ENCODE data around the gene NEK11.

NEK11 gene

DNA sequence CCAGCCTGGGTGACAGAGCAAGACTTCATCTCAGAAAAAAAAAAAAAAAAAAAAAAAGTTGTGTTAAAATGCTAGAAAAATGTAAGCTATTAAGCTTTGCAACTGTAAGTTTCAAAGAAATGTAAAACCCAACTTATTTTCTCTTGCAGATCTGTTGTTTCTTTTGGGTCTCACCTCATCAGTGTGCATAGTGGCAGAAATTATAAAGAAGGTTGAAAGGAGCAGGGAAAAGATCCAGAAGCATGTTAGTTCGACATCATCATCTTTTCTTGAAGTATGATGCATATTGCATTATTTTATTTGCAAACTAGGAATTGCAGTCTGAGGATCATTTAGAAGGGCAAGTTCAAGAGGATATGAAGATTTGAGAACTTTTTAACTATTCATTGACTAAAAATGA is 25.6 kb upstream of the NEK11 start:
- DNase-seq (ENCODE audit: extremely low spot score): no peak
- CTCF ChIA-PET: no interaction called here
- POLR2A ChIA-PET: no interaction called here
- TF ChIP-seq SP1 (IDR thresholded peaks at IDR 0.05): no peak

DNA sequence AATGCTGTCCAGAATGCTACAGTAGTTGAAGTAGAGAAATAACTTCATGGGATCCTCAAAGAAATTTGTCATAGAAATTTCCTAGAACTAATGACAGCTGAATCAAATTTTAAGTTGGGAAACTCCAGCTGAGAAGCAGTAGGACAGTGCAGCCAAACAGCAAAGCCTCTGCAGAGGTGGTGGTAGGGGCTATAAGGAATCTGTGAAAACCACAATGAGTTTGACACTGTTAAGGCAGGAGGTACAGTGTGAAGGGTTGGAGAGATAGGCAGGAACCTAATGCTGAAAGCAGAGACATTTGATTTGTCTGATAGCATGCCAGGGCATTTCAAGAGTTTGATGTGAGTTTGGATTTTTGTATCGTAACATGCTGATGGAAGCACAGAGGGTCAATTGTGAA is 22.1 kb upstream of the NEK11 start:
- no peak for DNase-seq (ENCODE audit: extremely low spot score)
- TF ChIP-seq CTBP1 (IDR thresholded peaks at IDR 0.05; ENCODE audit: borderline replicate concordance): no peak
- TF ChIP-seq SUZ12 (IDR thresholded peaks at IDR 0.05): no peak
- no peak for TF ChIP-seq FOXM1 (IDR thresholded peaks at IDR 0.05; ENCODE audit: borderline replicate concordance)
- no peak for TF ChIP-seq SP1 (IDR thresholded peaks at IDR 0.05)
- POLR2A ChIA-PET: no interaction called here
- CTCF ChIA-PET: no interaction called here

DNA sequence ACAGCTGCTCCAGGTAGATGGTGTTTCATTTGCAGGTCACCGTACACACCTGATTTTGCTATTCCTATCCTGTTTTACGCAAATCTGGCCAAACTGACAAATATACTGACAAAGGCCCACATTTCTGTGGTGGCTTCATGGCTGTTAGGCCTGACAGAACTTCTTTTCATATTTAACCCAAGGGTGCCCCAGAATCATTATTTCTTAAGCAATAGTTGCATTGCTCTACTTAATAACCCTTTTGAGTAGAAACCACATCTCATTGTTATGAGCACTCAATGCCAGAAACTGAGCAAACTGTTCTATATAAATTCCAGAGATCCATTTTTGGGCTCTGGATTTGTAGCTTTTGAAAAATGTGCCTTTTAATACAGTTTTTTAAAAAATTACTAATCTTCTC is 19.4 kb upstream of the NEK11 start:
- ChIA-PET CTCF (no interaction called here), POLR2A (no interaction called here)
- no peak for DNase-seq (ENCODE audit: extremely low spot score)
- TF ChIP-seq NFRKB (IDR thresholded peaks at IDR 0.05) (no peak), SP1 (IDR thresholded peaks at IDR 0.05) (no peak), LEF1 (IDR thresholded peaks at IDR 0.05; ENCODE audit: borderline replicate concordance) (no peak), ELF4 (IDR thresholded peaks at IDR 0.05) (no peak), CTBP1 (IDR thresholded peaks at IDR 0.05; ENCODE audit: borderline replicate concordance) (no peak), FOXM1 (IDR thresholded peaks at IDR 0.05; ENCODE audit: borderline replicate concordance) (no peak), ARNT (IDR thresholded peaks at IDR 0.05) (no peak), BHLHE40 (IDR thresholded peaks at IDR 0.05; ENCODE audit: borderline replicate concordance) (no peak), L3MBTL2 (conservative IDR thresholded peaks at IDR 0.05) (no peak), FOXA1 (IDR thresholded peaks at IDR 0.05) (no peak)
- TF ChIP-seq, protein P1, sequence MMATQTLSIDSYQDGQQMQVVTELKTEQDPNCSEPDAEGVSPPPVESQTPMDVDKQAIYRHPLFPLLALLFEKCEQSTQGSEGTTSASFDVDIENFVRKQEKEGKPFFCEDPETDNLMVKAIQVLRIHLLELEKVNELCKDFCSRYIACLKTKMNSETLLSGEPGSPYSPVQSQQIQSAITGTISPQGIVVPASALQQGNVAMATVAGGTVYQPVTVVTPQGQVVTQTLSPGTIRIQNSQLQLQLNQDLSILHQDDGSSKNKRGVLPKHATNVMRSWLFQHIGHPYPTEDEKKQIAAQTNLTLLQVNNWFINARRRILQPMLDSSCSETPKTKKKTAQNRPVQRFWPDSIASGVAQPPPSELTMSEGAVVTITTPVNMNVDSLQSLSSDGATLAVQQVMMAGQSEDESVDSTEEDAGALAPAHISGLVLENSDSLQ (IDR thresholded peaks at IDR 0.05): no peak

DNA sequence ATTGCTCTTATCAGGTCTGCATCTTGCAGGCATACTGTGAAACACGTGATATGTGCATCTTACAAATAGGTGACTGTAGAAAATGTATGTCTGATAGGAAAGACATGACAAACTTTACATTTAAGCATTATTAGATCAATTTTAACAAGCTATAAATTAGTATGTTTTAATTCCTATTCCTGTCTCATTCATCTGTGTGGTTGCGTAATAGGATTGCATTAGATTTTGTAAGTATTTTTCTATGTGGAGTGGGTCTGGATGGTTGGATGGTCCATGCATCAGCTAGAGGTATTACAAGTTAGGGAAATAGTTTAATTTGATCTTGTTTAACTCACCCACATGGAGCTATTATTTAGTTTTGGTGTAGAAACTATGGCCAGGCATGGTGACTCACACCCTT is 18.9 kb upstream of the NEK11 start:
- DNase-seq (ENCODE audit: extremely low spot score): no peak
- ChIA-PET CTCF (no interaction called here), POLR2A (no interaction called here)
- TF ChIP-seq CTBP1 (IDR thresholded peaks at IDR 0.05; ENCODE audit: borderline replicate concordance): no peak
- TF ChIP-seq, protein P1 (IDR thresholded peaks at IDR 0.05): no peak
- no peak for TF ChIP-seq SUZ12 (IDR thresholded peaks at IDR 0.05)
- no peak for TF ChIP-seq FOXM1 (IDR thresholded peaks at IDR 0.05; ENCODE audit: borderline replicate concordance)
- no peak for TF ChIP-seq ELF4 (IDR thresholded peaks at IDR 0.05)
- no peak for TF ChIP-seq LEF1 (IDR thresholded peaks at IDR 0.05; ENCODE audit: borderline replicate concordance)
- no peak for TF ChIP-seq SP1 (IDR thresholded peaks at IDR 0.05)
- TF ChIP-seq ZNF384 (IDR thresholded peaks at IDR 0.05): no peak
- TF ChIP-seq FOXK2 (IDR thresholded peaks at IDR 0.05): no peak
- no peak for TF ChIP-seq HDGF (IDR thresholded peaks at IDR 0.05; ENCODE audit: borderline replicate concordance)
- TF ChIP-seq FOXA1 (IDR thresholded peaks at IDR 0.05): no peak
- no peak for TF ChIP-seq ARNT (IDR thresholded peaks at IDR 0.05)
- TF ChIP-seq BHLHE40 (IDR thresholded peaks at IDR 0.05; ENCODE audit: borderline replicate concordance): no peak
- TF ChIP-seq NFRKB (IDR thresholded peaks at IDR 0.05): no peak
- TF ChIP-seq TARDBP (IDR thresholded peaks at IDR 0.05): no peak
- no peak for TF ChIP-seq L3MBTL2 (conservative IDR thresholded peaks at IDR 0.05)

DNA sequence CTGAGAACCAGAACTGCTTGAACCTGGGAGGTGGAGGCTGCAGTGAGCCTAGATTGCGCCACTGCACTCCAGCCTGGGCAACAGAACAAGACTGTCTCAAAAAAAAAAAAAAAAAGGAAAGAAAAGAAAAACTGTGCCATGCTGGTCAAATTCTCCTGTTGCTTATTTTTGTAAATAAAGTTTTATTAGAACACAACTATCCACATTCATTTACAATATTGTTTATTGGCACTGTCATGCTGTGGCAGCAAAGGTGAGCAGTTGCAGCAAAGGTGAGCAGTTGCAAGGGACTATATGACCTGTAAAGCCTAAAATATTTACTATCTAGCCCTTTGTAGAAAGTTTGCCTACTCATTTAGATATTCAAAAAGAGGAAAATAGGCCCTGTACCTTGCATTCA is 18.4 kb upstream of the NEK11 start:
- TF ChIP-seq ARNT (IDR thresholded peaks at IDR 0.05) (no peak), HDGF (IDR thresholded peaks at IDR 0.05; ENCODE audit: borderline replicate concordance) (no peak), BHLHE40 (IDR thresholded peaks at IDR 0.05; ENCODE audit: borderline replicate concordance) (no peak), FOXM1 (IDR thresholded peaks at IDR 0.05; ENCODE audit: borderline replicate concordance) (no peak), FOXA1 (IDR thresholded peaks at IDR 0.05) (no peak), FOXK2 (IDR thresholded peaks at IDR 0.05) (no peak), CTBP1 (IDR thresholded peaks at IDR 0.05; ENCODE audit: borderline replicate concordance) (no peak), SUZ12 (IDR thresholded peaks at IDR 0.05) (no peak), ELF4 (IDR thresholded peaks at IDR 0.05) (no peak), TARDBP (IDR thresholded peaks at IDR 0.05) (no peak), ZNF384 (IDR thresholded peaks at IDR 0.05) (no peak), LEF1 (IDR thresholded peaks at IDR 0.05; ENCODE audit: borderline replicate concordance) (no peak), NFRKB (IDR thresholded peaks at IDR 0.05) (no peak), SP1 (IDR thresholded peaks at IDR 0.05) (no peak)
- TF ChIP-seq, protein P1 (IDR thresholded peaks at IDR 0.05): no peak
- DNase-seq (ENCODE audit: extremely low spot score): no peak
- CTCF ChIA-PET: no interaction called here
- POLR2A ChIA-PET: interaction anchor here (1.3 kb wide), 1 partner anchor 18 kb away, joined by 3 read pairs; no protein-coding TSS in a partner anchor

DNA sequence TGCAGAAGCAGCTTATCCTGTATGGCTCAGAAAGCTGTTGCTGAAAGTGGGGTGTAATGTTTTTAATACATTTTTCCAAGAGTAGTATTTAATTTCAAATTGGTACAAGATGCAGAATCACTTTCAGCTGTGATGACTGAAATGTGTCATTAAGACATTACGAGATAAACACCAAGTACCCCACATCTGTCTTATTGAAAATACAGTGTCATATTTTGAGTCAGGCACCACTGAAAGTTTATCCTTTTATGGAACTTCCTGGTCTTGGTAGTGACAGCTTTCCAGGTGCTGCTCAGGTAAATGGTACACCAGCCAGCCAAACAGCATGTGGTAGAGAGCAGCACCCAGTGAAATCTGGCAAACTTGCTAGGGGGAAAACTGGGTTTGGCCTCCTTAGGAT is 17.0 kb upstream of the NEK11 start:
- no peak for DNase-seq (ENCODE audit: extremely low spot score)
- ChIA-PET POLR2A (no interaction called here), CTCF (no interaction called here)
- TF ChIP-seq L3MBTL2 (conservative IDR thresholded peaks at IDR 0.05) (no peak), SP1 (IDR thresholded peaks at IDR 0.05) (no peak), CTBP1 (IDR thresholded peaks at IDR 0.05; ENCODE audit: borderline replicate concordance) (no peak)

DNA sequence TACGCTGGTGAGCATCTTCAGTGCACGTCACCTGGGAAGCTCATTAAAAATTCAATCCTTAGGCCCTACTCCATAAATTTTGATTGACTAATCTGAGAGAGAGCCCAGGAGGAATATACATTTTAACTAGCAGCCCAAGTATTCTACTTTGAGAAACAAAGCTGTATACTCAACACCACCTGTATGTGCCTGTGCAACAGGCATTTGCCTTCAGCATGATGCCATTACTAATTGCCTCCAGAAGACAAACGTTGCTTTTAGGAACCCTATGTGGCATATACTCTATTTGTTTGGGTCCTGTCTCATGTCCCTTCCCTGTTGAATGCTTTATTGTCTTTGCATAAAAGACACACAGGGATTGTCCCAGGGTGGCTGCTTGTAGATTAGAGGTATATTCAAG is 7.7 kb upstream of the NEK11 start:
- TF ChIP-seq BHLHE40 (IDR thresholded peaks at IDR 0.05; ENCODE audit: borderline replicate concordance): no peak
- no peak for TF ChIP-seq HDGF (IDR thresholded peaks at IDR 0.05; ENCODE audit: borderline replicate concordance)
- no peak for TF ChIP-seq ELF4 (IDR thresholded peaks at IDR 0.05)
- TF ChIP-seq FOXM1 (IDR thresholded peaks at IDR 0.05; ENCODE audit: borderline replicate concordance): no peak
- TF ChIP-seq ARNT (IDR thresholded peaks at IDR 0.05): no peak
- no peak for TF ChIP-seq ZNF384 (IDR thresholded peaks at IDR 0.05)
- TF ChIP-seq NFRKB (IDR thresholded peaks at IDR 0.05): no peak
- TF ChIP-seq L3MBTL2 (conservative IDR thresholded peaks at IDR 0.05): no peak
- no peak for TF ChIP-seq TARDBP (IDR thresholded peaks at IDR 0.05)
- TF ChIP-seq FOXA1 (IDR thresholded peaks at IDR 0.05): no peak
- TF ChIP-seq LEF1 (IDR thresholded peaks at IDR 0.05; ENCODE audit: borderline replicate concordance): no peak
- ChIA-PET CTCF (no interaction called here), POLR2A (no interaction called here)
- DNase-seq (ENCODE audit: extremely low spot score): no peak

All from HEK293T (cell line).